Right ventricle myocardium superior (tissue), 1 donor: ENCODE data around the gene TCEA2. TPM values are rescaled to one million over a fixed set of nuclear protein-coding genes. Genes with fewer than 3 reads are reported as not detected.

Experiments used
- microRNA-seq: library from miRNA; unstranded; fragments of <30 nt; microRNA quantifications from one replicate; pipeline ENCODE4 v1.2.0, GENCODE V29; 2020
- total RNA-seq: library from RNA; stranded (reverse); fragmentation: NEBNext Ultra II Directional; extraction: Animal tissue kit (Norgen Biotek cat#: 25700); gene quantifications from one replicate; pipeline ENCODE4 v1.2.1, GENCODE V29; 2021
- donor health status: DM: no; HTN: yes; CAD: no; lungs with severe emphysema.

Gene TCEA2
- total RNA-seq, 1 donor from 2014 or later, result 34.6 TPM

Small RNAs within 50 kb of the gene (microRNA-seq; reads per million reads assigned to microRNA genes)
- not detected for gene MIR6813

Other genes starting within 250 kb of the TCEA2 start
- 13.5 TPM for gene ZBTB46, start 231.9 kb upstream of the TCEA2 start, total RNA-seq
- not detected for gene ABHD16B, start 201.7 kb upstream of the TCEA2 start, total RNA-seq
- 69.0 TPM for gene TPD52L2, start 197.9 kb upstream of the TCEA2 start, total RNA-seq
- gene DNAJC5, start 168.1 kb upstream of the TCEA2 start, total RNA-seq, result 42.3 TPM
- 54.4 TPM for gene UCKL1, start 106.8 kb upstream of the TCEA2 start, total RNA-seq
- 11.3 TPM for gene ZNF512B, start 93.3 kb upstream of the TCEA2 start, total RNA-seq
- gene SAMD10, start 83.6 kb upstream of the TCEA2 start, total RNA-seq, result 6.0 TPM
- 45.3 TPM for gene PRPF6, start 82.1 kb upstream of the TCEA2 start, total RNA-seq
- gene C20orf204, start 27.0 kb upstream of the TCEA2 start, total RNA-seq, result 0.38 TPM
- 34.3 TPM for gene SOX18, start 13.6 kb upstream of the TCEA2 start, total RNA-seq
- 6.7 TPM for gene RGS19, start 16.3 kb downstream of the TCEA2 start, total RNA-seq
- 0.75 TPM for gene OPRL1, start 16.9 kb downstream of the TCEA2 start, total RNA-seq
- gene LKAAEAR1, start 21.2 kb downstream of the TCEA2 start, total RNA-seq, result not detected
- gene NPBWR2, start 44.4 kb downstream of the TCEA2 start, total RNA-seq, result not detected
- 0.40 TPM for gene MYT1, start 101.3 kb downstream of the TCEA2 start, total RNA-seq
- gene PCMTD2, start 192.6 kb downstream of the TCEA2 start, total RNA-seq, result 81.9 TPM